HCT116 (cell line): Measurements from ENCODE around the gene THSD4. TPM values are rescaled to one million over a fixed set of nuclear protein-coding genes. Genes with fewer than 3 reads are reported as not detected.

ENCODE experiments used
- ATAC-seq: fragments of 200-7000 bp; cut with Tn5 transposase; 2 replicates; pipeline ENCODE4 v1.9.1; 2020; ENCODE audit warnings: mild to moderate bottlenecking, moderate library complexity
- BruUV-seq: library from RNA; stranded (reverse); fragments of 400-500 nt; replicated peaks from 2 replicates; lab custom pipeline; 2021; lab: Mats Ljungman, UMichigan
- CTCF ChIA-PET: fragments of 300-600 bp; sonication (Branson Sonifier 250); formaldehyde crosslinking; loops from one replicate; lab custom pipeline; 2021; ENCODE audit warnings: antibody characterized with exemption; lab: Charles Lee
- POLR2A ChIA-PET: fragments of 300-600, 350-600 bp; sonication (Branson Sonifier 250); formaldehyde crosslinking; loops from one replicate; lab custom pipeline; 2021; ENCODE audit warnings: antibody characterized with exemption; lab: Charles Lee
- RAD21 ChIA-PET, 2 experiments: fragments of 300-600 bp; sonication (Branson Sonifier 250); formaldehyde crosslinking; loops; one replicate each; lab custom pipeline; 2023; ENCODE audit warnings: low total read pairs in 2 of 2; ENCODE audit not compliant: uncharacterized antibody in 2 of 2, unreplicated experiment in 2 of 2, low non-redundant PET in 1 of 2; lab: Charles Lee
- DNase-seq: peaks from one replicate; pipeline ENCODE4 v3.0.0-alpha.2; 2010; ENCODE audit warnings: low read depth, low spot score
- H2AFZ ChIP-seq: fragments of 200-600 bp; shearing (Covaris generic), sonication (generic); 2 replicates; pipeline ENCODE4 v1.6.1; 2017; ENCODE audit warnings: low read depth, mixed run types, mixed read lengths, antibody characterized with exemption, low read length; ENCODE audit not compliant: poor library complexity, severe bottlenecking
- H3K27ac ChIP-seq: 2 replicates; pipeline ENCODE4 v1.5.1; 2012; ENCODE audit warnings: low read depth, low read length
- H3K27me3 ChIP-seq: fragments of 200-600 bp; sonication (generic); 2 replicates; pipeline ENCODE4 v1.6.1; 2016; ENCODE audit warnings: mixed run types, low read length, mixed read lengths; ENCODE audit not compliant: insufficient read depth
- H3K36me3 ChIP-seq, 2 experiments: fragments of 200-500 bp in 1 of 2; fragments of 200-600 bp in 1 of 2; sonication (Bioruptor generic) in 1 of 2; sonication (generic) in 1 of 2; 2 replicates each; pipeline versions ENCODE4 v1.5.1 to v1.6.1; 2014 to 2016; ENCODE audit warnings: low read length in 2 of 2, inconsistent platforms in 1 of 2, mixed read lengths in 1 of 2, mixed run types in 1 of 2; ENCODE audit not compliant: insufficient read depth in 2 of 2, control insufficient read depth in 1 of 2
- H3K4me1 ChIP-seq, 2 experiments: fragments of 200-600 bp in 1 of 2; sonication (generic) in 1 of 2; 2 replicates each; pipeline versions ENCODE4 v1.5.1 to v1.6.1; 2012 to 2017; ENCODE audit warnings: low read length in 2 of 2, inconsistent platforms in 1 of 2, mild to moderate bottlenecking in 1 of 2, mixed read lengths in 1 of 2, mixed run types in 1 of 2, moderate library complexity in 1 of 2; ENCODE audit not compliant: insufficient read depth in 2 of 2, control insufficient read depth in 1 of 2
- H3K4me2 ChIP-seq: fragments of 200-600 bp; sonication (generic); 2 replicates; pipeline ENCODE4 v1.6.1; 2017; ENCODE audit warnings: mixed run types, low read length, mixed read lengths
- H3K4me3 ChIP-seq, 2 experiments: fragments of 200-600 bp in 1 of 2; sonication (generic) in 1 of 2; replicated peaks in 1 of 2; 2 replicates each; pipeline ENCODE4 v1.5.1; 2011 to 2016; ENCODE audit warnings: low read length in 2 of 2, control low read depth in 1 of 2, low read depth in 1 of 2, mild to moderate bottlenecking in 1 of 2, mixed read lengths in 1 of 2, mixed run types in 1 of 2
- H3K79me2 ChIP-seq: fragments of 200-600 bp; sonication (generic); 2 replicates; pipeline ENCODE4 v1.6.1; 2017; ENCODE audit warnings: mild to moderate bottlenecking, mixed run types, low read length, moderate library complexity, mixed read lengths; ENCODE audit not compliant: insufficient read depth
- H3K9ac ChIP-seq: fragments of 200-600 bp; sonication (generic); 2 replicates; pipeline ENCODE4 v1.6.1; 2016; ENCODE audit warnings: low read length, mixed read lengths
- H3K9me2 ChIP-seq: fragments of 200-600 bp; sonication (generic), shearing (Covaris generic); 2 replicates; pipeline ENCODE4 v1.6.1; 2017; ENCODE audit warnings: mixed run types, mild to moderate bottlenecking, moderate library complexity; ENCODE audit not compliant: insufficient read depth
- H3K9me3 ChIP-seq, 2 experiments: fragments of 200-500 bp in 1 of 2; fragments of 200-600 bp in 1 of 2; sonication (Bioruptor generic) in 1 of 2; sonication (generic) in 1 of 2; 2 replicates each; pipeline ENCODE4 v1.6.1; 2014 to 2017; ENCODE audit warnings: low read length in 2 of 2, mixed read lengths in 2 of 2, inconsistent platforms in 1 of 2, low read depth in 1 of 2, mild to moderate bottlenecking in 1 of 2, mixed run types in 1 of 2, moderate library complexity in 1 of 2; ENCODE audit not compliant: control insufficient read depth in 1 of 2, insufficient read depth in 1 of 2
- H4K20me1 ChIP-seq: fragments of 200-600 bp; sonication (generic), shearing (Covaris generic); 2 replicates; pipeline ENCODE4 v1.6.1; 2017; ENCODE audit warnings: mixed run types, mild to moderate bottlenecking, moderate library complexity; ENCODE audit not compliant: insufficient read depth
- CBX3 ChIP-seq: IDR thresholded peaks from 2 replicates; pipeline ENCODE4 v1.6.1; 2012; ENCODE audit warnings: low read depth
- CEBPB ChIP-seq: IDR thresholded peaks from 2 replicates; pipeline ENCODE4 v1.6.1; 2012; ENCODE audit warnings: low read depth
- CTCF ChIP-seq, 3 experiments: fragments of 200-600 bp in 1 of 3; sonication (generic) in 1 of 3; IDR thresholded peaks in 2 of 3; conservative IDR thresholded peaks in 1 of 3; 2 replicates each; pipeline ENCODE4 v1.5.1; 2012 to 2017; ENCODE audit warnings: low read depth in 2 of 3, low read length in 2 of 3, antibody characterized with exemption in 1 of 3, borderline replicate concordance in 1 of 3, control low read depth in 1 of 3, mild to moderate bottlenecking in 1 of 3, mixed read lengths in 1 of 3, mixed run types in 1 of 3, moderate library complexity in 1 of 3; ENCODE audit not compliant: insufficient read depth in 1 of 3
- EZH2 ChIP-seq: fragments of 200-600 bp; sonication (generic); IDR thresholded peaks from 2 replicates; pipeline ENCODE4 v1.6.1; 2017; ENCODE audit warnings: antibody characterized with exemption, mixed run types
- POLR2A ChIP-seq: IDR thresholded peaks from 2 replicates; pipeline ENCODE4 v1.7.0; 2011; ENCODE audit warnings: borderline replicate concordance; ENCODE audit not compliant: insufficient read depth, insufficient read length; ENCODE audit errors: extremely low read depth
- POLR2AphosphoS5 ChIP-seq: IDR thresholded peaks from 2 replicates; pipeline ENCODE4 v1.6.1; 2011; ENCODE audit warnings: mild to moderate bottlenecking, low read depth, low read length, moderate library complexity
- RAD21 ChIP-seq: IDR thresholded peaks from 2 replicates; pipeline ENCODE4 v1.6.1; 2012; ENCODE audit warnings: low read depth, mild to moderate bottlenecking
- SIN3A ChIP-seq: IDR thresholded peaks from 2 replicates; pipeline ENCODE4 v1.6.1; 2012; ENCODE audit warnings: low read depth
- SP1 ChIP-seq: IDR thresholded peaks from 2 replicates; pipeline ENCODE4 v1.6.1; 2012; ENCODE audit warnings: low read depth
- SRF ChIP-seq: IDR thresholded peaks from 2 replicates; pipeline ENCODE4 v1.6.1; 2012; ENCODE audit warnings: low read depth
- YY1 ChIP-seq: IDR thresholded peaks from 2 replicates; pipeline ENCODE4 v1.6.1; 2011; ENCODE audit warnings: low read length, low read depth, moderate library complexity, mild to moderate bottlenecking; ENCODE audit not compliant: insufficient replicate concordance; ENCODE audit errors: extremely low read depth
- ZFX ChIP-seq: fragments of 450-650 bp; IDR thresholded peaks from 2 replicates; pipeline ENCODE4 v1.6.1; 2017
- intact Hi-C: fragments of 100-400 bp; cut with micrococcal nuclease; formaldehyde crosslinking; loops from 2 replicates; pipeline ENCODE4 v1.10.0; 2022
- total RNA-seq: library from RNA; stranded (reverse); gene quantifications from one replicate; pipeline ENCODE4 v1.2.1, GENCODE V29; 2021; ENCODE audit not compliant: unreplicated experiment

THSD4 gene
- total RNA-seq, 1 experiment from 2014 or later = 30.5 TPM

GRCh38 chr15:71623111-71623510, 507.8 kb downstream of the THSD4 start:
- Histone ChIP-seq H3K27me3 (no peaks in the 10 kb centered on the region), H4K20me1 (no peaks in the 10 kb centered on the region), H3K4me3 (no peak overlapping the region), H3K9me3 (no peaks in the 10 kb centered on the region), H3K4me1 (no peaks in the 10 kb centered on the region), H3K9me2 (no peaks in the 10 kb centered on the region), H3K36me3 (no peaks in the 10 kb centered on the region), H3K9ac (no peak overlapping the region), H3K4me2 (no peak overlapping the region), H3K27ac (no peak overlapping the region)
- intact Hi-C loops = no loop called here
- ATAC-seq = no peak
- POLR2A ChIA-PET = no interaction called here
- TF ChIP-seq SRF (no peak), EZH2 (no peak)
- TF ChIP-seq, all 23 proteins: peak for 0
- RAD21 ChIA-PET = no interaction called here
- Histone ChIP-seq H2AFZ (no peak overlapping the region), H3K79me2 (no peaks in the 10 kb centered on the region)
- DNase-seq = no peak
- CTCF ChIA-PET = no interaction called here
- no TSS peak for BruUV-seq

GRCh38 chr15:71626596-71627088, 511.4 kb downstream of the THSD4 start:
- Histone ChIP-seq H3K9me2 (no peaks in the 10 kb centered on the region), H3K9ac (no peak overlapping the region), H4K20me1 (no peaks in the 10 kb centered on the region), H3K27ac (no peak overlapping the region), H3K27me3 (no peaks in the 10 kb centered on the region), H3K4me3 (no peak overlapping the region), H3K4me2 (no peak overlapping the region), H2AFZ (no peak overlapping the region), H3K4me1 (no peaks in the 10 kb centered on the region), H3K9me3 (no peaks in the 10 kb centered on the region), H3K79me2 (no peaks in the 10 kb centered on the region), H3K36me3 (no peaks in the 10 kb centered on the region)
- ChIA-PET POLR2A (no interaction called here), CTCF (no interaction called here), RAD21 (no interaction called here)
- BruUV-seq = no TSS peak
- intact Hi-C loops = no loop called here
- DNase-seq (no peak), ATAC-seq (no peak)
- TF ChIP-seq ZFX = no peak
- TF ChIP-seq EZH2 = no peak
- TF ChIP-seq RAD21 = no peak
- no peak for TF ChIP-seq POLR2AphosphoS5
- no peak for TF ChIP-seq YY1
- no peak for TF ChIP-seq POLR2A
- TF ChIP-seq SIN3A = no peak
- no peak for TF ChIP-seq SP1
- no peak for TF ChIP-seq CEBPB
- no peak for TF ChIP-seq CTCF (IDR thresholded peaks at IDR 0.05 in 2 of 3, conservative IDR thresholded peaks at IDR 0.05 in 1 of 3; ENCODE audit: borderline replicate concordance in 1 of 3, insufficient read depth in 1 of 3, low read depth in 2 of 3, low read length in 2 of 3)
- TF ChIP-seq CBX3 = no peak
